GM13976 (cell line): ENCODE data around the gene MASP2.
A peak's percentile ranks its signal among the peaks of the same experiment; 100 is the strongest.

ENCODE experiments used
- DNase-seq: peaks from one replicate; pipeline ENCODE4 v3.0.0; 2012; ENCODE audit warnings: low spot score
- in situ Hi-C: fragments of 300-500 bp; cut with MboI; formaldehyde crosslinking; loops from one replicate; pipeline ENCODE4 v1.12.0; 2022; ENCODE audit warnings: low sequenced_read_pairs, mixed read lengths, inconsistent platforms; ENCODE audit not compliant: unreplicated experiment
- TF ChIP-seq, protein P1 (sequence below): IDR thresholded peaks from 2 replicates; pipeline ENCODE4 v1.5.1; 2012; ENCODE audit warnings: borderline replicate concordance, mild to moderate bottlenecking; ENCODE audit not compliant: insufficient read depth; ENCODE audit errors: extremely low read depth, missing control alignments, control extremely low read depth

MASP2 gene

GRCh38 chr1:11070876-11071275 lies 23.8 kb upstream of the MASP2 start:
- peak; percentile 9 for DNase-seq
- TF ChIP-seq, protein P1, sequence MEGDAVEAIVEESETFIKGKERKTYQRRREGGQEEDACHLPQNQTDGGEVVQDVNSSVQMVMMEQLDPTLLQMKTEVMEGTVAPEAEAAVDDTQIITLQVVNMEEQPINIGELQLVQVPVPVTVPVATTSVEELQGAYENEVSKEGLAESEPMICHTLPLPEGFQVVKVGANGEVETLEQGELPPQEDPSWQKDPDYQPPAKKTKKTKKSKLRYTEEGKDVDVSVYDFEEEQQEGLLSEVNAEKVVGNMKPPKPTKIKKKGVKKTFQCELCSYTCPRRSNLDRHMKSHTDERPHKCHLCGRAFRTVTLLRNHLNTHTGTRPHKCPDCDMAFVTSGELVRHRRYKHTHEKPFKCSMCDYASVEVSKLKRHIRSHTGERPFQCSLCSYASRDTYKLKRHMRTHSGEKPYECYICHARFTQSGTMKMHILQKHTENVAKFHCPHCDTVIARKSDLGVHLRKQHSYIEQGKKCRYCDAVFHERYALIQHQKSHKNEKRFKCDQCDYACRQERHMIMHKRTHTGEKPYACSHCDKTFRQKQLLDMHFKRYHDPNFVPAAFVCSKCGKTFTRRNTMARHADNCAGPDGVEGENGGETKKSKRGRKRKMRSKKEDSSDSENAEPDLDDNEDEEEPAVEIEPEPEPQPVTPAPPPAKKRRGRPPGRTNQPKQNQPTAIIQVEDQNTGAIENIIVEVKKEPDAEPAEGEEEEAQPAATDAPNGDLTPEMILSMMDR = no peak
- in situ Hi-C loops = loop anchor here (25.0 kb wide), 1 partner anchor 566 kb away; no protein-coding TSS in a partner anchor

DNA sequence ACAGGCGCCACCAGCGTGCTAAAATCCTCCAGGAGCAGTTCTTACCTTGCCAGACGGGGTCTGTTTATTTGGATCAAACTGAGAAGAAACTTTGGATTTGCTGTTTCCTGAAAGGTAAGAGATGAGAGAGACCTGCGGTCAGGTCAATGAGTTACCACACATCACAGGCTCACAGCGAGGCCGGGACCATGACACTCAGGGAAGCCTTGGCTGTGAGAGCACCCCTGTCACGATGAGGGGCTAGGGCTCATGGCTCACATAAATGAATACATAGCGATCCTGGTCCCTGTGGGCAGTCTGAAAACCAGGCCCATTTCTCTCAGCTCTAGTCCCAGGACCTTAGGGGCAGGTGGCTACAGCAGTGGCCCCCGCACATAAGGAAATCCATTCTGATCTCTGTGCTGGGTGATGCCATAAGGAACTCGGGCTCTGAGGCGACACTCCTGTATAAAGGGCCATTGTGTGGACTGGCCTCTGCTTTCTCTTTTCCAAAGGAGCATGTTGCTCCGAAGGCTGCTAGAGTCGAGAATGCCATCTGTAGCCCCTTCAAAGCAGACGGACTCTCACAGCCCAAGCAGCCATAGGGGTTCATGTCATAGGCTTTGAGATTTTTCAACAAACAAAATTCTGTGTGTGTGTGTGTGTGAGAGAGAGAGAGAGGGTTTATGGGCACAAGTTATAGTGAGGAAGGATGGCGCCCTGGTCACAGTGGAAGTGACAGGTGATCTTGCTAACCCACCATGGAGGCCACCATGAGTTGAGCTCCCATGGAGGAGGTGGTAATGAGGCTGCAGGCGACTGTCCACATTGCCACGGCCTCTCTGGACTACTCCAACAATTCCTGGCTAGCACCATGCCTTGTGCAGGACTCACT lies 21.8 kb upstream of the MASP2 start:
- DNase-seq = peak; percentile 13
- TF ChIP-seq, protein P1 = no peak
- in situ Hi-C loops = loop anchor here (25.0 kb wide), 1 partner anchor 568 kb away; no protein-coding TSS in a partner anchor

- peak; percentile 11 for DNase-seq
- in situ Hi-C loops = loop anchor here (25.0 kb wide), 1 partner anchor 569 kb away; no protein-coding TSS in a partner anchor
- TF ChIP-seq, protein P1 = no peak
Measured at GRCh38 chr1:11067716-11068599, 20.9 kb upstream of the MASP2 start.

GRCh38 chr1:11065796-11066195 lies 18.8 kb upstream of the MASP2 start:
- in situ Hi-C loops = loop anchor here (25.0 kb wide), 1 partner anchor 572 kb away; no protein-coding TSS in a partner anchor
- DNase-seq = no peak
- TF ChIP-seq, protein P1 = no peak

DNA sequence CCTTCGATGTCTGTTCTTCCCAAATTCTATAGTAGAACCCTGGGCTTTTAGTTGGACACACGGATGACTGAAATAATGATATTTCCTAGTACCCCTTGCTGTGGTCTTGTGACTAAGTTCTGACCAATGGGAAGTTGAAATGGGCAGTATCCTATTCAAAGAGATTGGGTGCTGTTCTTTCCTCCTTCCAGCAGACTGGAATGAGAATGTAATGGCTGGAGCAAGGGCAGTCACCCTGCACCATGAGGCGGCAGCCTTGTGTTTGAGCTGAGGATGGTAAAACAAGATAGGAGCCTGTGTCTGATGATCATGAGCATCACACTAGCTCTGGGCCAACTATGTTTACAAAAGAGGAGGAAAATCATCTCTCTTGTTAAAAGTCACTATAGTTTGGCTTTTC lies 17.9 kb upstream of the MASP2 start:
- DNase-seq = no peak
- in situ Hi-C loops = loop anchor here (25.0 kb wide), 1 partner anchor 572 kb away; no protein-coding TSS in a partner anchor
- TF ChIP-seq, protein P1 = no peak

DNA sequence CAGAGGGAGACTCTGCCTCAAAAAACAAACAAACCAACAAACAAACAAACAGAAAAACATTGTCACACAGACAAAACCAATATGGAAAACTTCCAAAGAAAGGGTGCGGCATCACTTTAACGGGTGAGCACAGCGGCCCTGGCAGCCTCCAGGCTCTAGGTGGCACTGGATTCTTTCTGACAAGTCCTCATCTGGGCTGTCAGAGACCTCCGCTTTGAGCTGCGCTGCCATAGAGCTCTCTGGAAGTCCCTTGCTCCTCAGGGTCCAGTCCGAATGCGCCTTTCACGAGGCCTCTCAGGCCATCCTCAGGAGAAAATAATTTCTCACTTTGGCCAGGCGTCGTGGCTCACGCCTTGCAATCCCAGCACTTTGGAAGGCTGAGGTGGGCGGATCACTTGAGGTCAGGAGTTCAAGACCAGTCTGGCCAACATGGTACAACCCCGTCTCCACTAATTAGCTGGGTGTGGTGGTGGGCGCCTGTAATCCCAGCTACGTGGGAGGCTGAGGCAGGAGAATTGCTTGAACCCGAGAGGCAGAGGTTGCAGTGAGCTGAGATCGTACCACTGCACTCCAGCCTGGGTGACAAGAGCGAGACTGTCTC lies 17.0 kb upstream of the MASP2 start:
- in situ Hi-C loops = loop anchor here (25.0 kb wide), 1 partner anchor 573 kb away; no protein-coding TSS in a partner anchor
- peak; percentile 15 for DNase-seq
